ENCODE results near the gene RND1.
"Not testable (repeated sequence)": the region's sequence is repeated elsewhere in the genome, so short reads cannot be mapped to it uniquely, and the experiment has no call there.

RND1 gene

DNA sequence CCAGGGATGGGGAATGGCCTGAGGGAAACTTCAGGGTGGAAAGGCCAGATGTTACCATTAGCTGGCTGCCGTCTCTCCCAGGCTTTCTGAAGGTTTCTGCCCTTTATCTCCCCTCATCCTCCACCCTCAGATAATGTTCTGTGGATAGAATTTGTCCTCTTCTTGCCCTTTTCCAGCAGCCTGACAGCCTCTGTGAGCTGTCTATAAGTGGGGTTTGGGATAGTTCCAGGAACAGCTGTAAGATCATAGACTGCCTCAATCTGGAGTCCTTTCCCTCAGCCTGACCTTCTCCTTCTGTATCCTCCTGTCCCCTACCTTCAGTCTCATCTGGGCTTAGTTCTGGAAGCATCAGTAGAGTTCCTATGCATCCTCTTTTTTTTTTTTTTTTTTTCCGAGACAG, 2.8 kb upstream of the RND1 start:
- no peak for DNase-seq (ENCODE audit: low spot score)

DNA sequence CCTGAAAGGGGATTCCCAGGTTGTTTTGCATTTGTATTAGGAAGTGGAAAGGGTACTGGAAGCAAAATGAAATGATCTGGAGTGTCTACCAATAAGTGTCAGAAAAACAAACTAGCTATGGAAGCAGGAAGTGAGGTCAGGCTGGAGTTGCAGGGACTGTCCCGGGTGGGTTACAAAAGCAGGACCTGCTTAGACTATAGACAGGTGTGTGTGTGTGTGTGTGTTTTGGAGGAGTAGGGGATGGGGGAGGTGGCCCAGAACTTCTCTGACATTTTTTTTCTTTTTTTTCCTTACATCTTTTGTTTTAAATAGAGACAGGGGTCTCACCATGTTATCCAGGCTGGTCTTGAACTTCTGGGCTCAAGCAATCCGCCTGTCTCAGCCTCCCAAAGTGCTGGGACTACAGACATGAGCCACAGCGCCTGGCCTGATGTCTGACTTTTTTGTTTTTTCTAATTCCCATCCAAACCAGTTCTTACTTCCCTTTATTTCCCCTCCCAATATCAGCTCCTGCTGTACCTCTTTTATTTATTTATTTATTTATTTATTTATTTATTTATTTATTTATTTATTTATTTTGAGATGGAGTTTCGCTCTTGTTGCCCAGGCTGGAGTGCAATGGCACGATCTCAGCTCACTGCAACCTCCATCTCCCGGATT, 512 bp upstream of the RND1 start:
- no peak for DNase-seq (ENCODE audit: low spot score)

DNA sequence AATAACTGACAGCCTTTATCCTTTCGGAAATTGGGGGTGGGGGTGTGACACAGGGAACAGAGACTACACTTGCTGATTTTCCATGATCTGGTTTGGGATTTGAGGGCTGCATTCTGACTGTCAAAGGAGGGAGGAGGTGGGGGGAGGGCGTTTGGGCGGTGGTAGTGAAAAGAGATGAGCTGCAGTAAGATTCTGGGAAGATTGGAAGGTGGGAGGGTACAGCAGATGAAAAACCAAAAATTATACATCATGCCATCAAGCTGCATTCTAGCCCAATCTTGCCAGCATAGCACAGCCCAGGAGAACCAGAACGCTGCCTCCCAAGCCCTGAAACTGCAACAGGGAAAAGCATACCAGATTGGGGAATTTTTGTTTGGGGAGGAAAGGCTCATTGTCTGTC, 2.4 kb downstream of the RND1 start:
- no peak for DNase-seq (ENCODE audit: low spot score)

DNA sequence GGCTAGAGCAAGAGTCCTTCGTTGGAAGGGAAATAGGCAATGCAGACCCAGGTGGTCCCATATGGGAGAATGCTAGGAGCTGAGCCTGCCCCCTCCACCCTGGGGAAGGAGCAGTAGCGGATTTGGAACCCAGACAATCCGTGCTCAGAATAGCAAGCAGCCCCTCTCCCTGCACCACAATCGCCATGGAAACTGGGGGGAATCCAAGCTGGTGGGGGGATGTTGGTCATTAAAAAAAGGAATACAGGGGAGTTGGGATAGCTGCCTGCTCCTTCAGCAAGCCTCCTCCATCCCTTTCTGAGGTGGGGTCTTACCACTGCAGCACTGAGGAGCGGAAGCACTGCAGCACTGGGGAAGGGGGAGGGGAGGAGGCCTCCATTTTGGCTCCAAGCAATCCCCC, 2.9 kb downstream of the RND1 start:
- no peak for DNase-seq (ENCODE audit: low spot score)

DNA sequence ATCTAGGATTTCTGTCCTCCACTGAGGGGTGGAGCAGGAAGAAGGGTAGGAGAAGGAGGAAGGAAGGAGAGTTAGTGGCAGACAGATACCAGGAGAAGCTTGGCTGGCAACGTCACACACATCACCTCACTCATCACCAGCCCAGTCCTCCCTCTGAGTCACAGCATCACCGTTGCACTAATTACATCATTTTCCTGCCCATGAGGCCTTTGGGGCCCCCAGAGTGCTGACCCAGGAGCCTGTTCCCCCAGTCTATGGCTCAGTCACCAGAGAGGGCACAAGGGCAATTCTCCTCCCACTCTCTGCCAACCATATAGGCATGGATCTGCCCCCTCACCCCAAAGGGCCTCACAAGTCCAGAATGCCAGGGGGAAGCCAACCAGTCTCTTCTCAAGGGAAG, 4.6 kb downstream of the RND1 start:
- DNase-seq (ENCODE audit: low spot score): no peak

DNA sequence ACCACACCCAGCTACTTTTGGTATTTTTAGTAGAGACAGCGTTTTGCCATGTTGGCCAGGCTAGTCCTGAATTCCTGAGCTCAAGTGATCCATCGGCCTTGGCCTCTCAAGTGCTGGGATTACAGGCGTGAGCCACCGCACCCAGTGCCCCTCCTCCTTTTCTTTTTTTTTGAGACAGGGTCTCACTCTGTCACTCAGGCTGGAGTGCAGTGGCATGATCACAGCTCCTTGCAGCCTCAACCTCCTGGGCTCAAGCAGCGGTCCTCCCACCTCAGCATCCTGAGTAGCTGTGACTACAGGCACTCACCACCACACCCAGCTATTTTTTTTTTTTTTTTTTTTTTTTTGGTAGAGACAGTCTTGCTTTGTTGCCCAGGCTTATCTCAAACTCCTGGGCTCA, 5.4 kb downstream of the RND1 start:
- DNase-seq (ENCODE audit: low spot score): not testable (repeated sequence)

DNA sequence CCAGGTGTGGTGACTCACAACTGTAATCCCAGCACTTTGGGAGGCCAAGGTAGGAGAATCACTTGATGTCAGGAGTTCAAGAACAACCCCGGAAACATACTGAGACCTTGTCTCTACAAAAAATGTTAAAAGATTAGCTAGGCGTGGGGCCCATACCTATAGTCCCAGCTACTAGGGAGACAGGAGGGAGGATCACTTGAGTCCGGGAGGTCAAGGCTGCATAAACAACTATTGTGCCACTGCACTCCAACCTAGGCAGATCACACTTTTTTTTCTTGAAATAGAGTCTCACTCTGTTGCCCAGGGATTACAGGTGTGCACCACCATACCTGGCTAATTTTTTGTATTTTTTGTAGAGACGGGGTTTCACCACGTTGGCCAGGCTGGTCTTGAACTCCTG, 6.1 kb downstream of the RND1 start:
- DNase-seq (ENCODE audit: low spot score): no peak

DNA sequence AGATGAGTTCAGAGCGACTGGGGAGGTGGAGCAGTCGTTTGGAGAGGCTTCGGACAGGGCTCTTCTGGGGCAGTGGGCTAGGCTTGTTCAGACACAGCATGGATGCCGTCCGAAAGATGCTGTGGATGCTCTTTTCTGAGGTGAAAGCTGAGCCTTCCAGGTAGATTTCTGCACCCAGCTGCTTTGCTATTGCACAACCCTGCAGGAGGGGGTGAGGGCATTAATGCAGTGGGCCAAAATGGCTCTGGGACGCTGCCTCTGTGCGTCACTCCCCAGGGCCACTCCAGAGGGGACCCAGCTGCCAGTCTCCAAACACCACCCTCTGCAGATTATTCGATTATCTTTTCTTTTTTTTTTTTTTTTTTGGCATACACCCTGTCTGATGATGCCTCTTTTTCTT, 7.6 kb downstream of the RND1 start:
- DNase-seq (ENCODE audit: low spot score): no peak

DNA sequence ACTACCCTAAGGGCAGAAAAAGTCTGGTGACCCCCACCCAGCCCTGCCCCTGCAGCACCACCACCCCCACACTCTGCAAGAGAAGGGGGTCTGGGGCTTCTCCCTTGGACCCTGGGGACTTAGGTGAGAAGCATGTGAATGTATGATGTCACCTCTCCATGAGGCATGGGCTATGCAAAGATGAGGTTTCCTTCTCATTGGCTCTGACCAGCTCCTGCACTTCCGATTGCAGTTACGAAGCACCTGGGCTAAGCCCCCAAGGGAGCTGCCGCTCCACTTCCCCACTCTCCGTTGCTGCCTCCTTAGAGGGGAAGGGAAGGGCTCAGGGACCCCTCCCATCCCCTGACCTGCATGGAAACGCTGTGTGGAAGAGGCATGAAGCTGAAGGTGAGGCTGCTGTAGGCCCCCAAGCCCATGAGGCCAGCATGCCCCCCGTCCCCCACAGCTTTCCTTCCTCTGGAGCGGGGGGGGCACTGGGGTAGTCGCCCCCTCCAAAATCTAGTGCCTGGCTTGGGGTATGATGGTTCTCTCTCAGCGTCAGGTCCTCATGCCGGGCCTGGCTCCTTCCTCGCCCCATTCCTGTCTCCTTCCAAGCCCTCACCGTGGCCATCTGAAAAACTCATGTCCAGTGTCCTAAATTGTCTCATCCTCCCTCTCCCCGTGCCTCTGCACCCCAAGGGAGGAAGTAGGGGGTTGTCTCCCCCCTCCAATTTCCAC, 8.2 kb downstream of the RND1 start:
- no peak for DNase-seq (ENCODE audit: low spot score)

DNA sequence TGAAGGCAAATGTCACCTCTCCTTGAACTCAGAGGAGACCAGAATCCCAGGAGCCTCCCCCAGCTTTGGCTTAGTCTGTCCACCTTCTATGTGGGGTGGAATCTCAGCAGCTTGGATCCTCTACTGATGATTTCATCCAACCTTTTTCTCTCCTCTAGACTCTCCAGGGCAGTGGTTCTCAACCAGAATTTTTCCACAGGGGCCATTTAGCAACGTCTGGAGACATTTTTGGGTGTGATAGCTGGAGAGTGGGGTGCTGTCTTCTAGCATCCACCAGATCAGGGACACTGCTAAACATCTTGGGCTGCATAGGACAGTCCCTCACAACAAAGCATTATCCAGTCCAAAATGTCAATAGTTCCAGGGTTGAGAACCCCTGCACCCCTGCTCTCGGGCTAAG, 9.3 kb downstream of the RND1 start:
- DNase-seq (ENCODE audit: low spot score): no peak

DNA sequence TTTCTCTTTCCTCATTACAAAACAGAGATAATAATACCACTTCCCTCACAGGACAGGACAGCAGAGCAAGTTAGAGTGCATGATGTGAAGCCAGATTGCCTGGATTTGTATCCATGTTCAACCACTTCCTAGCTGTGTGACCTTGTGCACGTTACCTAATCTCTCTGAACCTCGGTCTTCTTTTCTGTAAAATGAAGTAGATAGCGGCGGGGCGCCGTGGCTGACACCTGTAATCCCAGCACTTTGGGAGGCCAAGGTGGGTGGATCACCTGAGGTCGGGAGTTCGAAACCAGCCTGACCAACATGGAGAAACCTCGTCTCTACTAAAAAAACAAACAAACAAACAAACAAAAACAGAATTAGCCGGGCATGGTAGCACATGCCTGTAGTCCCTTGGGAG, 10.7 kb downstream of the RND1 start:
- not testable (repeated sequence) for DNase-seq (ENCODE audit: low spot score)

DNA sequence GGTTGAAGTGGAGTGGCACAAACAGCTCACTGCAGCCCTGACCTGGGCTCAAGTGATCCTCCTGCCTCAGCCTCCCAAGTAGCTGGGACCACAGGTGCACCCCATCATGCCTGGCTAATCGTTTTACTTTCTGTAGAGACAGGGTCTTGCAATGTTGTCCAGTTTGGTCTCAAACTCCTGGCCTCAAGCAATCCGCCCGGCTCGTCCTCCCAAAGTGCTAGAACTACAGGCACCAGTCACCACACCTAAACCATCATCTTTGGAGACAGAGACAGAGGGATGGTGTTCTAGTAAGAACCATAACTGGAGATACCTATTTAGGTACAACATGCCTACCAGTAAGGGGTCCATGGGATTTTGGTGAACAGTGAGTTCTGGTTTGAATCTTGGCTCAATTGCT, 11.2 kb downstream of the RND1 start:
- no peak for DNase-seq (ENCODE audit: low spot score)

DNA sequence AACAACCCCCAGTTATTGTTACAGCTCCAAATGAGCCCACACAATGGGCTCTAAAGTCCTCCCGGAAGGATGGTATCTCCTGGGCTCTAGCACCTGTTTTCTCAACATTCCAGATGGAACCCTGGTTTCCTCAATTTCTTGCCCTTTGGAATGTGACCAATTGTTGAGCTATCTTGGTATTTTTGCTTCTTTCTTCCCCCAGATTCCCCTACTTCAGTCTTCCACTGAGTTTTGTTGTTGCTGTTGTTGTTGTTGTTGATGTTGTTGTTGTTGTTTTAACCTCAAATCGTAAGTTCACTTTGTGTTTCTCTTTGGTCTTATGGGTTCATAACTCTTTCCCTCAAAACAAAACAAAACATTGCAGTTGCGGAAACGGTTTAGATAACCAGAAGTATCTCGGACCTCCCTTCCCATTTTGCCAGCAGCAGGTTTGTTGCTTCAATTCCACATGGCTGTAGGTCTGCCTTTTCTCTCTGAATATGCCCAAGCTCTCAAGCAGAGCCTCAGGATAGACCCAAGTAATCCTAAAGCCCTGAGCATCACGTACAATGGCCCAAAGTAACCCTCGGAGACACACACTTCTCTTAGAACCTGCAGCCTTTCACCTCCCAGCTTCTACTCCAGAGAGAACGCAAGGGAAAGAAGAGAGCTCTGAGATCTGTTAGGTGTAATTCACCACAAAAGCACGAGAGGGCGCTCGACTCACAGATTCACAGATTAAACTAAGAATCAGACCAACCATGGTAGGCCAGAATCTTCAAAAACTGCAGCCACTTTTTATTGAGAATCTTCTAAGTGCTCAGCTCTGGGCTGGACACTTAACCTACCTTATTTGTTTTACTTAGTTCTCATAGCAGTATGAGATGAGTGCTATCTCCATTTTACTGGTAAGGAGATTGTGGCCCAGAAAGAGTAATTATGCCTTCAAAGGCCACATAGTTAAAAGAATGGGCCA, 12.7 kb downstream of the RND1 start:
- DNase-seq (ENCODE audit: low spot score): peak; percentile 96

DNA sequence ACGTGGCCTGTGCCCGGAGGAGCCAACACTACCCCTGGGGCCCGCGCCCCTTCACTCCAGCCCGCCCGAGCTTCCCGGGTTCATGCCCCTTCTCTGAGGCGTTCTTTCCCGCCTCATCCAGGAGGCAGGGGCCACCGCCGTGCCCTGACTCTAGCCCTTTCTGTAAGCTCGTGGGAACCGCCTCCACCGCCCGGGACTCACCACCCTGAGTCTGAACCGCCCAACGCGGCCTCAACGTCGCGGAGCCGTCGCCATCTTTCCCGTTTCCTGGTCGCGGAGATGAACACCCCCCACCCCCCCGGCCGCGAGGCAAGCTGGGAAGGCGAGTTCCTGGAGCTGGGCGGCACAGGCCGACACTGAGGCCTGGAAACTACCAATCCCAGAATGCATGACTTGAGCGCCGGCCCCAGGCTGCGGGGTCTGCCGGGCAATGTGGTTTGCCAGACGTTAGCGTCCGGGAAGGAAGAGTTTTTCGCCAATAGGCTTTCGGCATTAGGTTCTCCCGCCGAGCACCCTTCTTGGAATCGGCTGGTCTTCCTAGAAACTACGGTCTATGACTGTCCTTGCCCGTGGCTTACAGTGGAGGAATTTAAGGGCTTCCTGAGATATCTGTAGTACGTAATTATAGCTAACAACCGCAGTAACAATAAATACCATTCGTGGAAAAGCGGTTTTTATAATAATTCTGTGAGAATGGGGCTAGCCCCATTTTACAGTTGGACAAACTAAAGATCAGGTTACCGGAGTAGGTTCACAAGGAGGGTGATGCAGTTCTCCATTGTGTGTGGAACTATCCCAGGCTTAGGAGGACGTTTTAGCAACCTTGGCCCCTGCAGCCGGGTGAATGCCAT, 13.6 kb downstream of the RND1 start, which contains the start of gene DDX23:
DDX23 (minus strand) TSS at position 281 of the 851 bp plus-strand sequence. CDS start 6,381 bp downstream, outside the sequence.
- peak; percentile 91 for DNase-seq (ENCODE audit: low spot score)

DNA sequence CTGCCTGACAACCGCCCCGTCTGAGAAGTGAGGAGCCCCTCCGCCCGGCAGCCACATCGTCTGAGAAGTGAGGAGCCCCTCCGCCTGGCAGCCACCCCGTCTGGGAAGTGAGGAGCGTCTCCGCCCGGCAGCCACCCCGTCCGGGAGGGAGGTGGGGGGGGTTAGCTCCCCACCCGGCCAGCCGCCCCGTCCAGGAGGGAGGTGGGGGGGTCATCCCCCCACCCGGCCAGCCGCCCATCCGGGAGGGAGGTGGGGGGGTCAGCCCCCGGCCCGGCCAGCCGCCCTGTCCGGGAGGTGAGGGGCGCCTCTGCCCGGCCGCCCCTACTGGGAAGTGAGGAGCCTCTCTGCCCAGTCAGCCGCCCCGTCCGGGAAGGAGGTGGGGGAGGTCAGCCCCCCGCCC, 23.6 kb downstream of the RND1 start:
- not testable (repeated sequence) for DNase-seq (ENCODE audit: low spot score)

DNA sequence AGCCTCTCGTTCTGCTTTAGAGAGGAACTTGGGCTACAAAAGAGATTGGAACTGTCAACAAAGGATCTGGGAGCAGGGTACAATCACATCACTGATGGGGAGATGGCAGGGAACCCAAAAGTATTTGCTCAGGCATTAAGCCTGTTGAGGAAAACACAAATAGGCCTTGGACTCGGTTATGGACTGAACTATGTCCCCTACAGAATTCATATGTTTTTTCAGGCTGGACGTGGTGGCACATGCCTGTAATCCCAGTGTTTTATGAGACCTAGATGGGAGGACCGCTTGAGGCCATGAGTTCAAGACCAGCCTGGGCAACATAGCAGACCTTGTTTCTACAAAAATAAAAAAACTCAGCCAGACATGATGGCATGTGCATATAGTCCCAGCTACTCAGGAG, 27.6 kb downstream of the RND1 start:
- DNase-seq (ENCODE audit: low spot score): no peak

DNA sequence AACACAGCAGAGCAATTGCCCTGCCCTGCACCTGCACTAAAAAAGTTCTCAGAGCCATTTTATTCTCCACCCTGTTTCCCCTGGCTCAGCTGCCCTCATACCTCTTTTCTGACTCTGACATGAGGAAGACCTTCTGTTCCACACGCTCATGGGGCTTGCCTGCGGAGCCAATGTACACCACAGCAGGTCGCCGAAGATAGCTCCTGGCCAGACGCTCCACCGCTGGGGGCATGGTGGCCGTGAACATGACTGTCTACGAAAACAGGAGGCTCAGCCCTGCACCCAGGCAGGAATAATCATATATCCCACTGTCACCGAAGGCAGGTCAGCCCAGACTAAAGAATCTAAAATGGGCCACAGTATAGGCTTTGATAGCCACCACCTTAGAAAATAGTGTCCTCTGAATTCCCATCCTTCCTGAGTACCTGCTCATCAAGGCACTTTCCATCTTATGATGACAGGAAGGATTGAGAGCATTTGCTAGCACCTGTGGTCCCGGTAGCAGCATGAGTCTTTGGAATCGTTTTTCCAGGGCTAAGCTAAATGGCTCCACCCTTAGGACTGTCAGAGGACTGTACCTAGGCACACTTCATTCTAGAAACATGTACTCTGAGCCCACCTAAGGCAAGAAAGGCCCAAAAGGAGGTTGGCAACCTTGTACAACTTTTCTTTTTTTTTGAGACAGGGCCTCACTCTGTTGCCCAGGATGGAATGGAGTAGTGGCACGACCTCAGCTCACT, 33.2 kb downstream of the RND1 start:
- DNase-seq (ENCODE audit: low spot score): no peak

DNA sequence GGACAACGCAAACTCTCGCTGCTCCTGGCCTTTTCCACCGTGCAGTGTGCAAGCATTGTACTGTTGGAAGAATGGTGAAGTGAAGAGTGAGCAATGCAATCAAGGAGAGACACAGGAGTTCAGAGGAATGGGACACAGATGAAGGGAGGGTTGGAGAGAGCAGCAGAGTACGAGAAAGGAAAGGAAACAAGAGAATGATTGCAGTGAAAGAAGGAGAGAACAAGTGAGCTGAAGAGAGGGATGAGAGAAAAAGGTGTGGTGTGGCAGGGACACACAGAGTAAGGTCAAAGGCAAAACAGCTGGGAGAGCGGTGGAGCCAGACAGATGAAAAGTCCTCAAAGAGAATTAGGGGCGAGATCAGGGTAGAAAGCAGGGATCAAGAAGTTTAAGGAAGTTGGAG, 34.4 kb downstream of the RND1 start:
- DNase-seq (ENCODE audit: low spot score): no peak

DNA sequence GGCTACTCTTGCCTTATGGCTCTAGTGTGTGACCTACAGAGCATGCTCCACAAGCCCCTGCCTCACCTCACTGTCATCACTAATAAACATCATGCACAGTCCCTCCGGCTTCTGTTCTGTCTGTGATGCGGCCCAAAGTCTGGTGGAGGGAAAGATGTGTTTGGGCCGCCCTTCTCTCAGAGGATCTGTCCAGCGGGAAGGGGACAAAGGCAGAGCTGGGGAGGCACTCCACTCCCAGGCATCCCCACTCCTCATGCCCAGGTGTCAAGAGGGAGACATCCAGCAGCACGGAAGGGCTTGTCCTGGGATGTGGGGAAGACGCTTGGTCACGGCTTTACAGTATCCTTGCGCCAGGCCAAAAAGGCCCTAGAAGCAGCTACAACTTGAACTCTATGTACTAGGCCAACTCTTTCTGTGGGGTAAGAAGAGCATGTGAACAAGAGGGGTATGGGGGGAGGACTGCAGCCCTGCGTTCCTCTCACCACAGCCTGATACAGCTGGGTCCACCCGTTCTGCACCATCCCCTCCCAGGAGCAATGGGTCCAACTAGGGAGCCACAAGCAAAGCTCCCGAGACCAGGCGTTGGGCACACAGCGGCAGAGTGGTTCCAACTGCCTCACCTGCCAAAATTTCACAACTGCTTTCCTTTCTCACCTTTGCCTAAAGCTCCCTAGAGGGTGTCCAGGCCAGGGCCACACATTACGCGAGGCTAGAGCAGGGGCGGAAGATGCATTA, 36.7 kb downstream of the RND1 start:
- DNase-seq (ENCODE audit: low spot score): no peak

DNA sequence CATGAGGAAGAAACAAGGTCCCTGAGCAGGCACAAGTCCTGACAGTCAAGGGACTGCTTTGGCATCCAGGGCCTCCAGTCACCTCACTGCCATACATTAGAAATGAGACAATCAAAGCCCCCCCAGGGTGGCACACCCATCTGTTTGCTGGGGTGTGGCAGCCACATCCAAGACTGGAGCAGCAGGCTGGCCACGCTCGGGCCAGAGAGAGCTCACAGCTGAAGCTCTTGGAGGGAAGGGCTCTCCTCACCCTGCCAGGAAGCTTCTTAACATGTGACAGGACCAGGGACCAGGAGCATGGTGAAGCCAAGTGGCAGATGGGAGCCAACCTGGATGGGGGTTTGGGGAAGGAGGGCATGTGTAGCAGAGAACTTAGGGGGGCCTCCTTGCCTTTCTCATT, 37.4 kb downstream of the RND1 start:
- no peak for DNase-seq (ENCODE audit: low spot score)

Data from hematopoietic multipotent progenitor cell treated with erythropoietin and hydrocortisone succinate and interleukin-3 and kit ligand, for 17 days (in vitro differentiated cells).